GM19025 (cell line): Measurements from ENCODE around the gene ABCC6.
"Not testable (repeated sequence)": the region's sequence is repeated elsewhere in the genome, so short reads cannot be mapped to it uniquely, and the experiment has no call there.

Experiments
- ATAC-seq: cut with Tn5 transposase; IDR thresholded peaks from one replicate; pipeline ENCODE4 v1.9.1; 2021; ENCODE audit warnings: mild to moderate bottlenecking, low read depth, moderate library complexity; ENCODE audit not compliant: unreplicated experiment

ABCC6 gene

DNA sequence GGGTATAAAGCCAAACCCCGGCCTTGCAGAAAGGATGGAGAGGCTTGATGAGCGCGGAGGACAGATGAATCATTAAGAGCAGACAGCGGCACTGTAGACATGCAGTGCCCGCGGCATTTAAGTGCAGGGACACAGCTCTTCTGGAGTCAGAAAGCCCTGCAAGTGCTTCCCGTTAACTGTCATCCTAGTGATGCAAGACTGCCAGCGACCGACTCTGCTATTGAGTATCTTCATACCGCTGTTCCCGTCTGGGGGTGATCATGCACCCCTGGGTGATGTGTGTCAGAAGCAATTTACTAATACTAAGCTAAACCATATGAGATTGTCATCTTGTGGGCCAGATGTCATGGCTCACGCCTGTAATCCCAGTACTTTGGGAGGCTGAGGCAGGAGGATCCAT is 101.0 kb downstream of the ABCC6 start:
- ATAC-seq, result no peak

DNA sequence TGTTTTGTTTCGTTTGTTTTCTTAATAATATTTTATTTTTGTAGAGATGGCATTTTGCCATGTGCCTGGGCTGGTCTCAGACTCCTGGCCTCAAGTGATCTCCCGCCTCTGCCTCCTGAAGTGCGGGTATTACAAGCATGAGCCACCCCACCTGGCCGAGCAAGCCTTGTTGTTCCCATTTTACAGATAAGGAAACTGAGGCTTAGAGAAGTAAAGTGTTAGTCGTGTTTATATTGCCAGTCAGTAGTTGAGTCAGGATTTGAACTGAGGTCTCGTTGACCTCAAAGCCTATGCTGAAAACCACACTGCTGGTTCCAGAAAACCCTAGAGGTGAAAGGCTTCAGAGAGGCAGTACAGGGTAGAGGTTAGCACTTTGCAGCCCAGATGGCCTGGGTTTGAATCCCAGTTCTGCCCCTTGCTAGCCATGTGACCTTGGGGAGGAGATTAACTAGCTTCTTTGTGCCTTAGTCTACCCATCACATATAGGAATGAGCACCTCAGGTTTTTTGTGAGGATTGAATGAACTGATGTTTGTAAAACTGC is 102.0 kb downstream of the ABCC6 start:
- ATAC-seq, result no peak

DNA sequence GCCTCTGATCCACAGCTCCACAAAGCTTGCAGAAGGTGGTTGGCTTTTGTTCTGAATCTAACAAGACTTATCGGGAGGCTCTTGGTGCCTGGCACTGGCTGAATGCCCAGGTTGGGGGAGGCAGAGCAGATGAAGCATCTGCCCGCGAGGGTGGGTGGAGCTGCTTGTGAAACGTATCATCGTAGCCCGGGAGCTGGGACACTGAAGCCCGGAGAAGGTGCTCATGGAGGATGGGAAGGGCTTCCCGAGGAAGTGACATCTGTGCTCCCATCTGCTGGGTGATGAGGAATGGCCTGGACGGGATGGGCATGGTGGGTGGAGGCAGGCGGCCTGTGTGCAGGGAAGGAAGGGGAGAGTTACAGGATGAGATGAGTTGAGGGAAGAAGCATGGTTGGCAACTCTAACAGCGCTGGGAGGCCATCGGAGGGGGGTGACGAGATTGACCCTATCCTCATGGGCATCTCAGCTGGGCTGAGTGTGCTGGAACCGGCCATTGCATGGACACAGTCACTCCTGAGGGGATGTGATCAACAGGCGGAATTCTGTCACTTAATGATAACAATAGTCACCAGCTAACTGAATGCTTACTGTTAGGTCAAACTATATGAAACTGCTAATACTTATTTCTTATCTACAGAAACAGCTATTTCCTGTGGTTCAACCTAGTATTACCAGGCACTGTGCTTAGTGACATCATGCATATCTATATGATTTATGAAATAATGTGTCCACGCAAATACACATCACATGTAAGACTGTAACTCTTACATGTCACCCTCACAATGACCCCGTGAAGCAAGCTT is 102.7 kb downstream of the ABCC6 start:
- no peak for ATAC-seq

DNA sequence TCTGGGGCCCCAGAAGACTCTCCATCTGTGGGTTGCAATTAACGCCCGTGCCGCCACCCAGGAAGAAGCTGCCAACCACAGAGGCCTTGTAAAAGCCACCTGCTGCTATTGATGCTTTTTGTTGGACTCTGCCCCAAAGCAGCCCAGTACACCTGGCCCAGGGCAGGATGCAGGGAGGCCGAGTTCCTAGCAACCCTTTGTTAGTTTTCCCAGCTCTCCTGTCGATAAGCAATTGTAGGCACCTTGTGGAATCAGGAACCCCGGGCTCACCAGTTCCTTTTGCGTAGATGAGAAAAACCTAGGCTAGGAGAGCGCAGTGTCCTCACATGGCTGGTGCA is 103.3 kb downstream of the ABCC6 start:
- no peak for ATAC-seq

DNA sequence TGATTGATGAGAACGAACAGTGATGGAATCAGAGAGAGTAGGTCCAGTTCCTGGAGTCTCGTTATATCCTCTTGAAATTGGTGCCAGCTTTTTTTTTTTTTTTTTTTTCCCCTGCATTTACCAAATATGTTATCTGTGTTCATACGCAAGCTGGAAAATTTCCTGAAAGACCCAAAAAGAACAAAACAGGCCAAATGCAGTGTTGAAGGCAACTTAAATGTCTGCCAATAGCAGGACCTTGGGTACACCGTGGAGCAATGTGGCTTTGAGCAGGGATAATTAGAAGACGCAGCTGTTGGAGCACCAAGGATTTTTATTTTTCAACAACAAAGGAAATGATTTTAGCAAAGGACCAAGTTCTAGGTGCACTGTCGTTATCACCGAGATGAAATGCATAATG is 105.0 kb downstream of the ABCC6 start:
- ATAC-seq, result no peak

DNA sequence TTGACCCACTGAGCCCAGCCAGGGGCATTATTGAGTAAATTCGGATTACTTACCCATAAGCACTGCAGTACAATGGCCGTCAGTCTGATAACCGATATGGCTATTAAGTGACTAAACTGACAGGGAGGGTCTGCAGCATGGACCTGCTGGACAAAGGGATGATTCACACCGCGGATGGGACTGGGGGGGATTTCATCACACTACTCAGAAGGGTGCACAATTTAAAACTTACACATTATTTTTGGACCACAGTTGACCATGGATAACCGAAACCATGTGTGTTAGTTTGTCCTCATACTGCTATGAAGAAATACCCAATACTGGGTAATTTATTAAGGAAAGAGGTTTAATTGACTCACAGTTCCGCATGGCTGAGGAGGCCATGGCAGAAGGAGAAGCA is 106.5 kb downstream of the ABCC6 start:
- ATAC-seq, result no peak

DNA sequence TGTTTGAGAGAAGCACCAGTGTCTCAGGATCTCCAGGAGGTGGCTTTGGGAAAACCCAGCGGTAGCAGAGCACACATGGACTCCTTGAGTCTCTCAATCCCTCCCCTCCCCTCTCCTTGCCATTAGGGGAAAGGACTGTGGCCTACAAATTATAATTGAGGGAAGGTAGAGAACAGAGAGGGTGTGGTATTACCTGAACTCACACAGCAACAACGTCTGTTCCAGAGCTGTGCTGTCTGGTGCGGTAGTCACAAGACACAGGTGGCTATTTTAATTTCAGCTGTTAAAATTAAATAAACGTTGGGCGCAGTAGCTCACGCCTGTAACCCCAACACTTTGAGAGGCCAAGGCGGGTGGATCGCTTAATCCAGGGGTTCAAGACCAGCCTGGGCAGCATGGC is 110.2 kb downstream of the ABCC6 start:
- no peak for ATAC-seq

DNA sequence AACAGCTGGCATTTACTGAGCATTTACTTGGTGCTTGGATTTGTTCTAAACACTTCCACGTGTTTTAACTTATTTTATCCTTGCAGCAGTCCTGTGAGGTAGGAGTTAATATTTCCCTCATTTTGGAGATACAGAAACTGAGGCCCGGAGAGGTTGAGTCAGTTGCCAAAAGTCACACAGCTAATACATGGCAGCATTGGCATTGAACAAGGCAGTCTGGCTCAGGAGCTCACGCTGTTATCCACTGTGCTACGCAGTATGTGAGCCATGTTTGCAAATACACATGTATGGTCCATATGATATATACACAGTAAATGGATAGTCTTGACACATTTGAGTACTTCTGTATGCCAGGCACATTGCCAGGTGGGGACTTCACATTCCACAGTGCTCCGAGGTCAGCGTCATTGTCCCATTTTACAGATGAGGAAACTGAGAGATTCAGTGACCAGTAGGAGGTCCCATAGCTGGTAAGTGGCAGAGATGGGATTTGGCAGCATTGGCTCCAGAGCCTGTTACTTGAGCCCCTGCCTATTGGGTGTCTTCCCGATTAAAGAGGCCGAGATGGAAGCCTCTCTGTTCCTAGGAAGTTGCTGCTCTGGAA is 110.7 kb downstream of the ABCC6 start:
- ATAC-seq, result no peak

DNA sequence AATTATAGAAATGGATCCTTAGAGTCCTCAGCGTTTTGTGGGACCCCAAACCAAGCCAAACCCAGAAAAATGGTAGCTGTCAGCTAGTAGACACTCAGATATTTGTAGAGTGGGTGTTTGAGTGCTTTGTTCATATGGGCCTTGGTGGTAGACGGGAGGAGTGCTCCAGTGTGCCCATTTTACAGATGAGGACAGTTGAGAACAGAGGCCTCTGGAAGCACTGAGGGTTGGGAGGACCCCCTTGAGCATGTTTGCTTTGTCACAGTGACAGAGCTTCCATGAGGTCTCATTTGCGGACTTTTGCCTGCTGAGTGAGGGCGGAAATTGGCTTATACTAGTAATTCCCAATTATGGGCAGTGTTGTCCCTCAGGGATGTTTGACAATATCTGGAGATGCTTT is 111.7 kb downstream of the ABCC6 start:
- no peak for ATAC-seq

DNA sequence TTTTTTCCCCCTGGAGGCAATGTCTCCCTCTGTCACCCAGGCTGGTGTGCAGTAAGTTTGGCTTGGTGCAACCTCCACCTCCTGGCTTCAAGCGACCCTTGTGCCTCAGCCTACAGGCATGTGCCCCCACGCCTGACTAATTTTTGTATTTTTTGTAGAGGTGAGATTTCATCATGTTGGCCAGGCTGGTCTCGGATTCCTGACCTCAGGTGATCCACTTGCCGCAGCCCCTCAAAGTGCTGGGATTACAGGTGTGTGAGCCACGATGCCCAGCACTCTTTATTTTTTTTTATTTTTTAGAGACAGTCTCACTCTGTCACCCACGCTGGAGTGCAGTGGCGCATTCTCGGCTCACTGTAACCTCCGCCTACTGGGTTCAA is 113.2 kb downstream of the ABCC6 start:
- no peak for ATAC-seq

DNA sequence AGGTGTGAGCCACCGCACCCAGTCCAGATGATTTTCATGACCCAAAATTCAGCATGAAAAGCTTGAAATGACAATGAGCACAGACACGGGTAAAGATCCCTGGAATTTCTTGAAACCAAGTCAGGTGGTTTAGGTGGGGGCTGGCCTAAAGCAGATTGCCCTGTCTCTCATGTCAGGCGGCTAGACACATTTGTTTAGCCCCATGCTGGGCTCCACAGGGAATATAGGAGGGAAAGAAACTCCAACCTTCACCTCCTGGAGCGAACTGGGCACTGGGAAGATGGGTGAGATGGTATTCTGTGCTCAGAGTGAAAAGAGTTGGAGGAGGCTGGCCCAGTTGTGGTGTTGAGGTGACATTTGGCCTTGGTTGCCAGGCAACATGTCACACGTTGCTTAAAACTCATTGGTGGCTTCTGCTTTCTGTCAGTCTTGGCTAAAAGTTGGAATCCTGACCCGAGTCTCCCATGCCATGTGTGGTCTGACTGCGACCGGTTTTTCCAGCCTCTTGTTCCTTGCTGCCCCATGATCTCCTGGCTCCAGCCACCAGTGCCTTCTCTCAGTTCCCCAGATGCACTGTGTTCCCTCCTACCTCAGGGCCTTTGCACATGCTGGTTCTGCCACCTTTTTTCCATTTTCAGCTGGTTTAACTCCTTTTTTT is 113.7 kb downstream of the ABCC6 start:
- no peak for ATAC-seq

DNA sequence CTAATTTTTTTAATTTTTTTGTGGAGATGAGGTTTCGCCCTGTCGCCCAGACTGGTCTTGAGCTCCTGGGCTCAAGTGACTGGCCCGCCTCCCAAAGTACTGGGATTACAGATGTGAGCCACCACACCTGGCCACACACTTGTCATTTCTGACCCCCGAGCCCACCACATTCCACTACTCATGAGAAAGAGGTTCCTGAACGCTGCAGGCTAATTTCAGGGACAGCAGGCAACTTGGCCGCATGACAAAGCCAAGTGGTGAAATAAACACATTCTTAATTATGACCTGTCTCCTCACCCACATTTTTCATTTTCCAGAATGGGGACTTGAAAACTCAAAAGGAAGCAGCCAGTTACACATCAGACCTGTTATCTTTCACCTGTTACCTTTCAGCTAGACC is 114.5 kb downstream of the ABCC6 start:
- no peak for ATAC-seq

DNA sequence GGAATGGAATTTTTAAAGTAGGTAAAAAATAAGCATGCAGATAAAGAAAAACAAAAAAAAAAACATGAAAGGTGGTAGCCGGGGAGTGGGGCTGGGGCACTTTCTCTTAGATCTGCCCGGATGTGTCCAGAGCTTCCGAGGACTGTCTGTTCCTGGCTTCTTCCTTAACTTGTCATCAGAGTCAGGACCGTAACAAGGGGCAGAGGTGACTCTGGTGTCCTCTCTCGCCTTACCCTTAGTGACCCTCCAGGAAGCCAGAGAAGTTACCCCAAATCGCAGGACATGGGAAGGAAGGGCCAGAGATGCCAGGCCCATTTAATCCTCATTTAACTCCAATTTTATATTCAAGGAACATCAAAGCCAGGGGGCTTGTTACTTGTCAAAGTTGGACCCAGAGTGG is 115.5 kb downstream of the ABCC6 start:
- no peak for ATAC-seq

DNA sequence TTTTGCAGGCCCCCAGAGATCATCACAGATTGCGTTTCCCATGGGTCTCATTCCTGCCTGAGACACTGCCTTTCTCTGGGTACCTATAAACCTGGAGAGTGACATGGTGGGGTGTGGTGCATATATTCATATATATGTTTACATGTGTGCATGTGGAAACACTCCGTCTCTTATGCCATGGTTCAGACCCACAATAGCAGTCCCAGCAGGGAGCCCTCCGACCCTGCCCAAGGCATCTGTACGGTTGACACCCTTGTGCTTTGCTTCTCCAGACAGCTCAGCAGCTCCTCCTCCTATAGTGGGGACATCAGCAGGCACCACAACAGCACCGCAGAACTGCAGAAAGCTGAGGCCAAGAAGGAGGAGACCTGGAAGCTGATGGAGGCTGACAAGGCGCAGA is 116.8 kb downstream of the ABCC6 start:
- no peak for ATAC-seq

DNA sequence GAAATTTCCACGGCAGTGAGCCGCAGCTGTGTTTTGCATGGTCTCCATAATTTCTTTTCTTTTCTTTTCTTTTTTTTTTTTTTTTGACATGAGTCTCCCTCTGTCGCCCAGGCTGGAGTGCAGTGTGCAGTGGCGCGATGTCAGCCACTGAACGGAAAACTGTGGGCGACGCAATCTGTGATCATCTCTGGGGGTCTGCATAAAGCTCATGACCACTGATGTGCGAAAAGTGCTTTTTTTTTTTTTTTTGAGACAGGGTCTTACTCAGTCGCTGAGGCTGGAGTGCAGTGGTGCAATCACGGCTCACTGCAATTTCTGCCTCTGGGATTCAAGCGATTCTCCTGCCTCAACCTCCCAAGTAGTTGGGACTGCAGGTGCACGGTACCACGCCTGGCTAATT is 117.6 kb downstream of the ABCC6 start:
- no peak for ATAC-seq

DNA sequence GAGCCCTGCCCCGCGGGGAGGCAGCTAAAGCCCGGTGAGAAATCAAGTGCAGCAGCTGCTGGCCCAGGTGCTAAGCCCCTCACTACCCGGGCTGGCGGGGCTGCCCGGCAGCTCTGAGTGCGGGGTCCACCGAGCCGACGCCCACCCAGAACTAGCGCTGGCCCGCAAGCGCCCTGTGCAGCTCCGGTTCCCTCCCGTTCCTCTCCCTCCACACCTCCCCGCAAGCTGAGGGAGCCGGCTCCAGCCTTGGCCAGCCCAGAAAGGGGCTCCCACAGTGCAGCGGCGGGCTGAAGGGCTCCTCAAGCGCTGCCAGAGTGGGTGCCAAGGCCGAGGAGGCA is 118.5 kb downstream of the ABCC6 start:
- not testable (repeated sequence) for ATAC-seq

DNA sequence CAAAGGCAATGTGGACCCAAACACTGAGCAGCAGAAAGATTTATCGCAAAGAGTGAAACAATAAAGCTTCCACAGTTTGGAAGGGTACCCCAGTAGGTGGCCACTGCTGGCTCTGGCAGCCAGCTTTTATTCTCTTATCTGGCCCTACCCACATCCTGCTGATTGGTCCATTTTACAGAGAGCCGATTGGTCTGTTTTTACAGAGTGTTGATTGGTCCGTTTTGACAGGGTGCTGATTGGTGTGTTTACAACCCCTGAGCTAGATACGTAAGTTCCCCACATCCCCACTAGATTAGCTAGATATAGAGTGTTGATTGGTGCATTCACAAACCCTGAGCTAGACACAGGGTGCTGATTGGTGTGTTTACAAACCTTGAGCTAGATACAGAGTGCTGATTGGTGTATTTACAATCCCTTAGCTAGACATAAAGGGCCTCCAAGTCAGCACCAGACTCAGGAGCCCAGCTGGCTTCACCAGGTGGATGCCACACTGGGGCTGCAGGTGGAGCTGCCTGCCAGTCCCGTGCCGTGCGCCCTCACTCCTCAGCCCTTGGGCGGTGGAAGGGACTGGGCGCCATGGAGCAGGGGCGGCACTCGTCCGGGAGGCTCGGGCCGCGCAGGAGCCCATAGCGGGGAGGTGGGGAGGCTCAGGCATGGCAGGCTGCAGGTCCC is 119.0 kb downstream of the ABCC6 start:
- not testable (repeated sequence) for ATAC-seq

DNA sequence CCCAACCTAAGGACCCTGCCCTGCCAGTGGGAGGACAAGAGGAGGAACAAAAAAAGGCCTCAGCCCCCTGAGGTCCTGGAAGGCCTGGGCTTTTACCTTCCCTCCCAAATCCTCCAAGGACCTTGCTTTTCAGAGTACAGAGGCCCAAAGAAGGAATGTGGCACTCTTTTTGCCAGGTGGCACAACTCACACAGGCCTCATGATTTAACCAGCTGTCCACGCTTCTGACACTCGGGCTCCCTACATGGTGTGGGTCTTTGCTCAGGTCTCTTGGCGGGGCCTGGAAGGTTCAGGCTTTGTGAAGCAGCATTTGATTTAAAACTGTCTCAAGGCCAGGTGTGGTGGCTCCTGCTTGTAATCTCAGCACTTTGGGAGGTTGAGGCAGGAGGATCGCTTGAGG is 120.6 kb downstream of the ABCC6 start:
- no peak for ATAC-seq

DNA sequence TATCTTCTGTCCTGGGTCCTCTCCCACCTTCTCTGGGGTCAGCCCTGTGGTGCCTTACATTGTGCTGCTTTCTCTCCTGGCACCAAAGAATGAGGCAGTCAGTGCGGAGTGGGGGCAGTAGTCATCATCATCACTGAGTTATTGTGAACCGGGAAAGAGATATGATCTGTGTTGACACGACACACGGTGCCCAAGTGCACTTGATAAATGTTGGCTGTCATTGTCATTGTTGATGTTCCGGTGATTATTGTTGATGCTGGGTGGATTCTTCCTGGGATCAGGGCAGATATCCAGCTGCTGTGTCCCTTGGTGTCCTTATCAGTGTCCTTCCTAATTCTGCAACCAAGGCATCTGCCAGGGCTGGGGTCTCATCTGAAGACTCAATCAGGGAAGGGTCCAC is 121.7 kb downstream of the ABCC6 start:
- no peak for ATAC-seq

DNA sequence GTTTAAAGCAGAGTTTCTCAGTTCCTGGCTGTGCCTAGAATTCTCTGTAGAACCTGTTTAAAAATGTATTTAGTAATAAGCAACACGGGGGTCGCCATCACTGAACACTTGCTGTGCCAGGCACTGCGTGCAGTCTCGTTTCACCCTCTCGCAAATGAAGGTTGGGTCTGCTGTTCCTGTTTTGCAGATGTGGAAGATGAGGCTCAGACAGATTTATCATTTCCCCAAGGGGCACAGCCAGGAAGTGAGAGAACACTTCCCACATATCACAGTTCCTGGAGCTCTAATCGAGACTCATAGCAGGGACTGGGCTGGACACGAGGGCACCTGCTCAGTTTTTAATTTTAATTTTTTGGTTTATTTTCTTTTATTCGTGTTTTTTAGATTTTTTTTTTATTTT is 122.7 kb downstream of the ABCC6 start:
- ATAC-seq, result no peak

DNA sequence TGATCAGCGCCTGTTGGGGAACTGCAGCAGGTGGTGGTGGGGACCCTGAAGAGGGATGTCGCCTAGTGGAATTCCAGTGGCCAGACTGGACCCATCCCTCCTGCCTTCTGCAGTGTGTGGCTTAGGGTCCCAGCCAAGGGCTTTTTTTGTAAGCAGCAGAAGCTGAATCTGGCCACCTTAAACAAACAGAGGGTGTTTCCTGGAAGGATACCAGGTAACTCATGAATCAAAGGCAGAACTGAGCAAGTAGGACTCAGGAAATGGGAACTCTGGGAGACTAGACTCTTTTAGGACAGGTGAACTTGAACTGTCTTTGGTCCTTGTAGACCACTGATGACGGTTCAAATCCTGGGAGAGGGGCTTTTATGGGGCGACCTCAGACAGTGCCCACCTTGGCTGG is 124.0 kb downstream of the ABCC6 start:
- no peak for ATAC-seq
